Activated naive CD8-positive, alpha-beta T cell treated with anti-CD3 and anti-CD28 coated beads, Interleukin-2, amount 50 U/mL, for 16 hours (primary cell): Measurements from ENCODE around the gene NOXA1.
A peak's percentile ranks its signal among the peaks of the same experiment; 100 is the strongest.
"Not testable (repeated sequence)": the region's sequence is repeated elsewhere in the genome, so short reads cannot be mapped to it uniquely, and the experiment has no call there.

Source experiments
- DNase-seq: peaks from one replicate; pipeline ENCODE4 v3.0.0-alpha.2; 2020; ENCODE audit warnings: low read depth, low spot score

The NOXA1 gene

GRCh38 chr9:137422604-137423513 lies at the start of gene NOXA1, which contains the start of gene EXD3:
Gene NOXA1 (plus strand): TSS chr9:137423393. CDS start chr9:137423530, 137 bp downstream.
Gene EXD3 (minus strand): TSS chr9:137423162. CDS start chr9:137395357, 27,805 bp downstream.
- DNase-seq = peak; percentile 92

GRCh38 chr9:137373611-137373980 lies 49.6 kb upstream of the NOXA1 start:
- no peak for DNase-seq

GRCh38 chr9:137374131-137374845 lies 48.9 kb upstream of the NOXA1 start:
- no peak for DNase-seq

GRCh38 chr9:137375321-137376058 lies 47.7 kb upstream of the NOXA1 start:
- DNase-seq = no peak

GRCh38 chr9:137376386-137376785 lies 46.8 kb upstream of the NOXA1 start:
- DNase-seq = no peak

- DNase-seq = not testable (repeated sequence)
Observed at GRCh38 chr9:137378688-137379410, 44.3 kb upstream of the NOXA1 start.

GRCh38 chr9:137379761-137380161 lies 43.4 kb upstream of the NOXA1 start:
- DNase-seq = no peak

GRCh38 chr9:137380171-137380570 lies 43.0 kb upstream of the NOXA1 start:
- DNase-seq = no peak

GRCh38 chr9:137380606-137381005 lies 42.6 kb upstream of the NOXA1 start:
- no peak for DNase-seq

GRCh38 chr9:137381501-137382443 lies 41.4 kb upstream of the NOXA1 start:
- no peak for DNase-seq

GRCh38 chr9:137382444-137383080 lies 40.6 kb upstream of the NOXA1 start:
- no peak for DNase-seq

- DNase-seq = no peak
Observed at GRCh38 chr9:137383081-137383783, 40.0 kb upstream of the NOXA1 start.

GRCh38 chr9:137383784-137384756 lies 39.1 kb upstream of the NOXA1 start:
- no peak for DNase-seq

- DNase-seq = no peak
Observed at GRCh38 chr9:137385061-137385655, 38.0 kb upstream of the NOXA1 start.

- DNase-seq = not testable (repeated sequence)
Observed at GRCh38 chr9:137386507-137387113, 36.6 kb upstream of the NOXA1 start.

- DNase-seq = no peak
Observed at GRCh38 chr9:137387114-137387890, 35.9 kb upstream of the NOXA1 start.
